AML-193 (cell line): ENCODE data around the gene TTC9.

ENCODE experiments used
- DNase-seq, 2 experiments: peaks; one replicate each; lab custom pipeline; 2025; lab: John Stamatoyannopoulos, UW

The TTC9 gene

DNA sequence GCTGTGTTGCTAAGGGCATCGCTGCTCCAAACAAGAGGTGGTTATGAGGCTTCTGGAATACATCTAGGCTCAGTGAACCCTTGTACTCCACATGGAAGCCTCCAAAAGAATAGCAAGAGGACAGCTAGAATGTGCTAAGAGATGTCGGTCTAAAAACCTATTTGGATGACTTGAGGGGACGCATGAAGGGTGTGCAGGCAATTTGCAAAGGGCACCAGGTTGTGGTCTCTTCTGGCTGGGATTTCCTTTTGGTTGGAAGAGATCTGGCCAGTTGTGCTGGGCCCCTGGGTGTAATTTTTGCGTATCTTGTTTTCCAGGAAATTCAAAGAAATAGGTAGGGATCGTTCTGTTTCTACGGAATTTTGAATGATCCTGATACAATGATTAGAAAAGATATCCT lies 4.2 kb downstream of the TTC9 start:
- DNase-seq, result no peak

DNA sequence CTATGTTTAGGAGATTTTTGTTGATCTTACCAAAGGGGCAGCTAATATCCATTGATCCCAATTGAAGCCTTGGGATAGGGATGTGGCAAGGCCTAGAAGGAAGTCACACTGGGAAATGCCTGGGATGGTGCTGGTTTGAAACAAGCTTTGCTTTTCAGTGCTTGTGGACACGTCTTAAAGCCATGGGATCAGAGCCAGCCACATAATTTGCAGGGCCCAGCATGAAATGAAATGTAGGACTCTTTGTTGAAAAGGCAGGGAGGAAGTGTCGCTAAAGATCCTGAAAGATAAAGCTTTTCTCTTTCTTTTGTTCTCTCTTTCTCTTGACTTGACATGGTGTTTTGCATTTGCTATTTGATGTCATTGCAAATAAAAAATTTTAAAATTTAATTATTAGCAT lies 5.0 kb downstream of the TTC9 start:
- no peak for DNase-seq

DNA sequence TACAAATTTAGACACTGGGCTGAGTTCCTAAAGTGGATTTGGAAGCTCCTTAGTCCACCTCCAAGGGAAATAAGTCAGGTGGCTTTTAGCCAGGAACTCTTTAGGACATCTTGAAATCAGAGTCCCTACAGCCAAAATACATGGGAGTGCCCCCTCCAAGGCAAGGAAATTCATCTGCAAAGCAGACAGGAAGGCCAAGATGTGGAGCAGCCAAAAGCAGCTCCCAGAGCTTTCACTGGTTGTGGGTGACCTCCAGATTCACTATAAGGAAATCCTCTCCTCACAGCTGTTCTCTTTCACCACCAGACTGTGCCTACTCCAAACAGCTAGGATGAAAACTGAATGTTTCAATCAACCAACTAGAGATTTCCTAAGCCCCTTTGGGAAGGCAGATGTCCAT lies 6.6 kb downstream of the TTC9 start:
- DNase-seq, result no peak

DNA sequence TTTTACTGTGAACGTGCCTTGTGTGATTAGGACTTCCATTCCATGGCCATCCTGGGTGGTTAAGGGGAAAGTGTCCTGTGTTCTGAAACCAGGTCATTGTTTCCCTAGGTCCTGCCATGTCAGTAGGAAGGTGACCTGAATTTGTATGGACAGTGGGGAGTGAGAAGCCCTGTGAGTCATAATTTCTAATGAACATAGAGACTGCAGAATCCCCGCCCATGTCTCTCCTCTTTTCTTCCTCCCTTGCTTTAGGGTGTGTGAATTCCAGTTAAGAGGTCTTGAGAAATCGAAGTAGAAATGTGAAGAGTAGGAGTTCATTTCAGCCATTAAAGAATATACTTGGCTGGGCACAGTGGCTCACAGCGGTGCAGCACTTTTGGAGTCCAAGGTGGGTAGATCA lies 8.1 kb downstream of the TTC9 start:
- DNase-seq, result no peak

DNA sequence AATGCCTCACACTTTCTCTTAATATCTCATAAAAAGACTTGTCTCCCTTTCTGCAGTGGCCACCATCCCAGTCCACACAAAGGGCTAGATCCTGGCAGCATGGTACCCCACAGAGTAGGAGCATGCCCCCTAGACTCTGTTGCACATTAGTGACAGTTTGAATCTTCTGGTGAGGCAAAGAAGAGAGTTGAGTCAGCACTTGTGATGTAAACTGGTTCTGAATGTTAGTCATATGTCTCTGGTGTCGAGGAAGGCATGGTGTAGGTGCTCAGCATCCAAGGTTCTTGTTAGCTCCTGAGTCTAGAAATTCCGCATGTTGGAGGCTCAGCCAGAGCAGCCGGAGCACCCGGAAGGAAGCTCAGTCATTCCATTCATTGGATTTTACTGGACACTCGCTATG lies 9.8 kb downstream of the TTC9 start:
- no peak for DNase-seq

DNA sequence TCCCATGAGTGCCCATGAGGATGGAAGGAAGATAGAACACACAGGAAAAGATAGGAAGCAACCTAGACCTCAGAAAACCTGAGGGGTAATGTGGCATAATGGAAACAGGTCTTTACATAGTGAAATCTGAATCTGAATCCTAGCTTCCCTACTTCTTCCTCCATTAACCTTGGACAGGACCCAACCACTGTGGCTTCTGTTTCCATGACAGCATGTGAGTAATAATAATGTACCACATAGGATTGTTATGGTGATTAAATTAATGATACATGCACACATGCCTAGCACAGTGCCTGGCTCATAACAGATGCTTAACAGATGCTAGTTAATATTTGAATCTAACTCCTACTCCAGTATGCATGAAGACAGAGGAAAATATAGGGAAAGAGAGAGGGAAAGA lies 11.2 kb downstream of the TTC9 start:
- no peak for DNase-seq

DNA sequence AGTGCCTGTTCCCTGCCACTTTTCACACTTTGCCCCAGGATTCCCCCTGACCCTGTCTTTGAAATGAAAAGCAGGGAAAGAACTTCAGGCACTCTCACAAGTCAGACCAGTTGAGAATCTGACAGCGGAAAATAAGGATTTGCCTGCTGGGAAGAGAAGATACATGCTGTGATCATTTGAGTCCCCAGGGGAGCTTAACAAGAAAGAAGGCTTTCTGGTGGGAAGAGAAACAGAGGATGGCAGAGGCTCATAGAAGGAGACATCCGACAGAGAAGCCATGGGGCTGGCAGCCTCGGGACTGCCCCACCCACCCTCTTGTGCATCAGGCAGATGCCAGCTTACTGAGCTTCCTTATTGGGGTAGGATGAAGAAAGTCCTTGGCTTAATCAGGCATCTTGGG lies 11.9 kb downstream of the TTC9 start:
- DNase-seq, result no peak

DNA sequence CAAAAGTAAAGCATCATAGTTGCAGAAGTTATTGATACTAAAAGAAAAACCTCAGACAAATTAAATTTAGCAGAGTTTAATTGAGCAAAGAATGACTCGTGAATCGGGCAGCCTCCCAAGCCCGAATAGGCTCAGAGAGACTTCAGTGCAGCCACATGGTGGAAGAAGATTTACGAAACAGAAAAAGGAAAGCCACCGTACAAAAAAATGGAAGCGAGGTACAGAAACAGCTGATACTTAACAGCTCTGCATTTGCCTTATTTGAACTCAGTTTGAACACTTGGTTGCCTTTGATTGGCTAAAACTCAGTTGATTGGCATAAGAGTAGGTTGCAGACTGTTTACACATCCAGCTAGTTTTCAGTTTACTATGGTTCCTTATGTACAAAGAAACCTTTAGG lies 12.9 kb downstream of the TTC9 start:
- DNase-seq, result no peak

DNA sequence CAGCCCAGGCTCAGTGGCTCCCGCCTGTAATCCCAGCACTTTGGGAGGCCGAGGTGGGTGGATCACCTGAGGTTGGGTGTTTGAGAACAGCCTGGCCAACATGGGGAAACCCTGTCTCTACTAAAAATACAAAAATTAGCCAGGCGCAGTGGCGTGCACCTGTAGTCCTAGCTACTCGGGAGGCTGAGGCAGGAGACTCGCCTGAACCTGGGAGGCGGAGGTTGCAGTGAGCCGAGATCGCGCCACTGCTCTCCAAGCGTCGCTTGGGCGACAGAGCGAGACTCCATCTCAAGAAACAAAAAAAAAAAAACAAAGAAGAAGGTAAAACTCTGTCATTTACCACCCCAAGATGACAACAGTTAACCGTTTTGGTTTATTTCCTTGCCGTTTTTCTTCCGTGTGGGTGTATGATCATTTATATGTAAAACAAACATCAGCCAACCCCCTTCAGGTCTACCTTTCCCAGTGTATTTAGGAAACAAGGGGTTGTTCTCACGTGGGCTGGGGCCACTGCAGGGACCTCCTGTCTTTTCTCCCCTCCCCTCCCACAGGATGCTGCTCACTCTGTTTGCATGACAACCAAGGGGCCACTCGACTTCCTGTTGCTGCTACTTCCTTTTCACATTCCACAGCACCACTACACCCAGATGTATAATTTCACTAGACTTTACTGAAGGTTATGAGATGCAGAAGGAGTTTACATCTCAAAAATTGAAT lies 13.6 kb downstream of the TTC9 start:
- peak; percentile 75 to 82 for DNase-seq

DNA sequence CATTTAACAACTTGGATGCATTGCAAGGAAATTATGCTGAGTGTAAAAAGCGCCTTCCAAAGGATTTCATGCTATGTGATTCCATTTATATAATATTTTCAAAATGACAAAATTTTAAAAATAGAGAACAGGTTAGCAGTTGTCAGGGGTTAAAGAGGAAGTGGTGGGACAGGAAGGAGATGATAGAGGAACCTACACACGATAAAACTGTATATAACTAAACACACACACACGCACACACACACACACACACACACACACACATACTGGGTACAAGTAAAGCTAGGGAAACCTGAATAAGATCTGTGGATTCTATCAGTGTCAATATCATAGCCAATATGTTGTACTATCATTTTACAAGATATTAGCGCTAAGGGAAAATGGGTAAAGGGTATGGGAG lies 17.2 kb downstream of the TTC9 start:
- DNase-seq, result peak; percentile 77 to 78

DNA sequence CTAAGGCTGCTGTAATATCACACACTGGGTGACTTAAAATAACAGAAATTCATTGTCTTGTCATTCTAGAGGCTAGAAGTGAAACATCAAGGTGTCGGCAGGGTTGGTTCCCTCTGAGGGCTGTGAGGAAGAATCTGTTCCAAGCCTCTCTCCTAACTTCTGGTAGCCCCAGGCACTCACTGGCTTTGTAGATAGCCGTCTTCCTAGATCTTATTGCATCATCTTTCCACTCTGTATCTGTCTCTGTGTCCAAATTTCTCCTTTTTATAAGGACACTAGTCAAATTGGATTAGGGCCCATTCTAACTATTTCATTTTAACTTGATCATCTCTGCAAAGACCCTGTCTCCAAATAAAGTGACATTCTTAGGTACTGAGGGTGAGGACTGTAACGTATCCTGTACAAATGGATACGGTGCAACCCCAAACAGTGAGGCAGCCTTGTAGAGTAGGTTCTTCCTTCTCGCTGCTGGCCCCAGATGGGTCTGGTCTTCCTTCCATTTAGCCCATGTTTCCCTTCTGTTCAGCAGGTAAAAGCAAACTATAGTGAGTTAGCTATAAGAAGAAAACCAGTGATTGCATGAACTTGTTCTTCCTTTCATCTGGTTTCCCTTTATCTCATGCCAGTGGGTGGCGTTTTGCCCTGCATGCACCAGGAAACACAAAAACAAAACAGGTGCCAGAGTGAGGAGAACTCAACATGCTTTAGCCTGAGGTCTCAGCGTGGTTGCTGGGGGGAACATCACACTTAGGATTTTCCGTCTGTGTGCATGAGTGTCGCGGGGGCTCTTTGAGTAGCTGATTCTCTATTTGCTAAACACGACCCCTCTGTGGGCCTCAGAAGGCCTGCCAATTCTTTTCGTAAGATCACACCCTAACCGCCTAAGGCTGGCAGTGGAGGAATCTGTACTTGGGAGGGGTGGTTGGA lies 19.5 kb downstream of the TTC9 start:
- DNase-seq, result peak in 1 of 2 experiments; percentile 30

DNA sequence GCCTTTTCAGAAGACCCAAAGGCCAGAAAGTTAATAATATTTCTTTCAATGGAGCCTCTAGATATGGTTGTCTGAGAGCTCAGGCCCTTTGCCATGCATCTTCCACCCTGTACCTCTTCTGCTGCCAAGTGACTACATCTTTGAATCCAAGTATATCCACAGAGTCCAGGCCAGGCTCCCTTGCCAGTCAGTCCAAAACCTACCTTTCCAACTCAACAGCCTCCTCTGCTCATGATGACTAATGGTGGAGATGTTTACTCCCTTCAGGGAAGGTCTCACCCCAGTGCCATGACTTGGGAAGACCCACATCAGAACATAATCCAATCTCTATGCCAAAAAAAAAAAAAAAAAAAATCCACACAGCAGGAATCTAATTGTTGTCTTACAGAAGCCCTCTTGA lies 20.4 kb downstream of the TTC9 start:
- DNase-seq, result no peak

DNA sequence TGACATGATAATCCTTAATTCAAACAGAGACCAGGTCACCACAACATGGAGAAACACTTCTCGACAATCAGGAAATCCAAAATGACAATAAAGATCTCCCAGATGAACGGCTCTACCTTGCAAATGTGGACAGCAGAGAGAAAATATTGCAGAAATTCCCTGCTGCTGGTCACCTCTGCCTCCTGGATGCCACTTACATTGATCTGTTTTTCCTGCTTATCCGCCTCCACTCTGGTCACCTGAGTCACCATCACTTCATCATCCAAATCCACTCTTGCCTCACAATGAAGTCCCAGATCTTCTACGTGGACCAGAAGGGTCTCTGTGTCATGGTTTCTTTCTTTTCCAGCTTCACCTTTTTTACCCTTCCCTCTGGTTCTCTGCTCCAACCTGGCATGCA lies 21.1 kb downstream of the TTC9 start:
- no peak for DNase-seq

DNA sequence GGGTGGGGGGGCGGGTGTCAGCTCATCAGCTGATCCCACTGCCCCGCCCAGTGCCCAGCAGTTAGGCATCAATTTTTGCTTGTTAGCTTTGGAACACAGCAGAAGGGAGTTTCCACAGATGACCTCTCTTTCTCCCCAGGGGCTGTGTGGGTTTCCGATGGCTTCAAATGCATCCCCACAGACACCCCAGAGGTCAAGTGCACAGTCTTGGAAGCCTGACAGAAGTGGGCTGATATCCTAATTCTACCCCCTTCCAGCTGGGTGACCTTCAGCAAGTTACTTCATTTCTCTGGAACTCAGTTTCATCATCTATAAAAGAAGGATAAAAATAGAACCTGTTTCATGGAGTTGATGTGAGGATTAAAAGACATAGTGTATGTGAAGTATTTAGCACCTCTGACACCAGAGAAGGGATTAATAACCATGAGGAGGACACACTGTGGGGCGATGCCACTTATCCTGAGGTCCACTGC lies 22.0 kb downstream of the TTC9 start:
- DNase-seq, result no peak

DNA sequence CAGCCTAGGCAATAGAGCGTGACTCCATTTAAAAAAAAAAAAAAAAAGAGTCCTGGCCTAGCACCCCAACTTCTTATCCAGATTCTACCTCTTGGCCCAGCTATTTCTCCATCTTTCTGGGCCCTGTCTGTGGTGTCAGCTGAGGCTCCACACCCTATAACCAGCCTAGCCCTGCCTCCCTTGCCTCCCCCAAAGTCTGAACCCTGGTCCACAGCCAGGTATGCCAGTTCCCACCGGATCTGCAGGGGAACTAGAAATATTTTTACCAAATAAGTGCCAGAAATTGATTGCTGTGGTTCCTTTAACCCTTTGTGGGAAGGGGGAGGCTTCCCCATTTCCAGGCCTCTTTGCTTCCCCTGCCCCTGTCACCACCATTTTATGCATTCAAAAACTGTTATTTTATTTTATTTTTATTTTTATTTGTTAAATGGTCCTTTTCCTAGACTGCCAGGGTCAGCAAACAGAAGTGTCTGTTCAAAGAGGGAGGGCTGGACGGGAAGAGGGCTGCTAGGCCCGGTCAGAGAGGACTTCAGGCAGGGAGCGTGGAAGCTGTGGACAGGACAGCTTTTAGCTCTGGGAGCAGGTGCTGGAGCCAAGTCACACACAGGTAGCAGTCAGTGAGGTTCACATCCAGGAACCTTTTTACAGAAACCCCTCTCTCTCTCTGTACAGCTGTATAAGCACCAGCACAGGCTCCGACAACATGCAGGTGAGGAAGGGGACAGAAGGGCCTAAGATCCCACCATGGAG lies 23.2 kb downstream of the TTC9 start:
- no peak for DNase-seq

DNA sequence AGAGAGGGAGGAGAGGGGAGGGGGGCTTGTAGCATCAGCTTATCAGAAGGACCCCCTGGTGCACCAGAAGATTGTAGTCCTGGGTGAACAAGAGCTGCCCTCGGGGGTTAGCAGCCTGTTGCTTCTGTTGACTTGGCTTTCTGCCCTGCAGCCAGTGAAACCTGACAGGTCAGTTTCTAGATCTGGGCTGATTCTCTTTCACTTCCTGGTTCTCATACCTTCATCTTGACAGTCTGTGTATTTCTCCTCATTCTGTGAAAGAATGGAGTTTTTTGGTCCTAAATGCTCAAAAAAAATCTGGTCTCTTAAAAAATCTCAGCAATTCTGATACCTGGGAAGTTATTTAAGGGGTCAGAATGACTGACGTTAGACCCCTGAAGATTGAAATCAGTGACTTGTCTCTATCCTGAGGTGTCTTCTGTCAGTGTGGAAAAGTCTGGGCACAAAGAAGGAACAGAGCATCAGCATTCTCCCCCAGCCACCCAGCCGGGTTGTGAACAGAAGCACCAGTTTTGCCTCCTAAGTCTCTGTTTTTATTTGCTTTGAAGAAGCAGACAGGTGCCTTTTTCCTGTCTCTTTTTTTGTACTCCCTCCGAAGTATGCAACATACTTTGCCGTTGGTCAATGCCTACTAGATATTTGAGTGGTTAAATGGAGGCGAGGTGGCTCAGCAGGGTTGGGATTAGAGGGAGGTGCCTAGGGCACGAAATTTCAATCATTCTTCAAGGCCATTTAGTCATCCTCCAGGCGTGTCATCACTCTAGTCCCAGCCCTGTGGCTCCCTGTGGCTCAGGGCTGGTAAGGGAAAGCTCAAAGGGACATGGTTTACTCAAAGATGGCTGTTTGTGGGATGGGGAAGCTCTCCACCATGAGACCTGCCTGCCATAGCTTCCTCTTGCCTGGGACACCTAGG lies 24.0 kb downstream of the TTC9 start:
- no peak for DNase-seq

DNA sequence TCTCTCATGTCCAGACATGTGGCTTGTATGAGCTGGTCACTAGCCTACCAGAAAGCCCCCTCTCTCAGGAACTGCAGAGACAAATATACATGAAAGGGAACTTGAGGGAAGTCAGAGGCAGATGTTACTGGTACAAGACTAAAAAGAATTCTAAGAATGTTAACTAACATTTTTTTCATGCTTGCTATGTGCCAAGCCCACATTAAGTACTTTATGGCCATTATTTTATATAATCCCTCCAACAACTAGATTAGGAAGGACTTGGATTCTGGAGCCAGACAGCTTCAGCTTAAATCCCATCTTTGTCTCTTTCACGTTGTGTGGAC lies 24.6 kb downstream of the TTC9 start:
- no peak for DNase-seq

DNA sequence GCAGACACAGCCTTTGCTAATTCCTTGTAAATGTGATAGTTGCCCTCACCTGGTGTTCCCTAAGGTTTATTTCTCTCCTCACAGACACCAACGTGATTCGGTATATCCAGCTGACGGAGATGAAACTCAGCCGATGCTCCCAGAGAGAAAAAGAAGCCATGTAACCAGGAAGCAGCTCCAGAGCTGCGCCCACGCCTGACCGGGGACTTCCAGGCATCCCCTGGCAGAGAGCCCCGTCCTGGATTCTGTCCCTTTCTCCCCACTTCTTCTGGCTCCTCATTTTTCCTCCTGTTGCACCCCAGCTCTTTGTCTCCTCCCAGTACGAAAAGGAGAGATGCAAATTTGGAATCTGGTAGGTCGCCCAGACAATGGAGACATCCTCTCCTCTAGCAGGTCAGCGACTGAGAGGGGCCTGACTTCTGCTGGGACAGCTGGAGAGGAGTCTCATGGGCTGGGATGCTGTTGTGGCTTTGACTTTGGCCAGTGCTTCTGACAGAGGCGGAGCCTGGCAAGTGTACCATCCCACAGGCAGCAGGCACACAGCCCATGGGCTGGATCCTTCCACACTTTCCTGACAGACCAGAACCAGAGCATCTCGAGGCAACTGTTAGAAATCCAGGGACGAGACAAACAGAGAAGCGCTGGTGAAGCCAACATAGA lies 29.4 kb downstream of the TTC9 start:
- DNase-seq, result no peak

DNA sequence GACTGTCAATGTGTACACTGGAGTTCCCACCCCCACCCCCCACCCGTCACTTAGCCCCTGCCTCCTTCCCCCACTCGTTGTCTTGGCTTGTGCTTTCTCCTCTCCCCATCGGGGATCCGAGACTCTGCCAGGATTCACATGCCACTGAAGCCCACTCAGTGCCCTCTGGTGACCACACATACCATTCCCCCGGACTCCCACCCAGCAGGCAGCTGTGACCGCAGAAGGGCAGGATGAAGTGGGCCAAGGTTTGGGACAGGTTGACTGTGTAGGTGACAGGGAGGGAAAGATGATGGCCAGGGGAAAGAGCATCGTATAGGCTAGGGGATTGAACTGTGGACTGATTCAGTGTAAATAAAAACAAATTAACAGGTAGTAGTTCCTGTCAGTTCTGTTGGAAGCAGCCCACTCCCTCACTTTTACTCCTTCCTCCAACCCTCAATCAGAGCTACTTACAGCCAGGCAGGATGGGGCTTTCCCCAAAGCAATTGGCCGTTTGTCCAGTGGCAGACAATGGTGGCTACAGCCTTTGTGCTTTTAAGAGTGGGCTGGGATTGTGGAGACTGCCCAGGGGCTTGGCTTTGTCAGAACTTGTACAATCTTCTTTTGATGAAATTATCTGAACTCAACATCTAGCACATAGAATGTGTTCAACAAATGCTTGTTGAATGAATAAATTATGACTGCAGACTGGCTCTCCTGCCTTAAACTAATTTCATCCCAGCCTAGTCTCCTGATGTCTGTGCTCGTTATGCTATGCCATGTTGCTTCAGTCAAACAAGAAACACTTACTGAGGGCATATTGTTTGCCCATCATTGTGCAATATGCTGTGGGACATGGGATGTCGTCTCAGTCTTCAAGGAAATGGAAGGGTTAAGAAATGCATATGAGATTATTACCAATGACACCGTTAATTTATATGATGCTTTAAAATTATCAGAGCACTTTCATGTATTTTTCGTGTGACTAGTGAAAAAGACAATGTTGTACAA lies 30.2 kb downstream of the TTC9 start:
- DNase-seq, result no peak

DNA sequence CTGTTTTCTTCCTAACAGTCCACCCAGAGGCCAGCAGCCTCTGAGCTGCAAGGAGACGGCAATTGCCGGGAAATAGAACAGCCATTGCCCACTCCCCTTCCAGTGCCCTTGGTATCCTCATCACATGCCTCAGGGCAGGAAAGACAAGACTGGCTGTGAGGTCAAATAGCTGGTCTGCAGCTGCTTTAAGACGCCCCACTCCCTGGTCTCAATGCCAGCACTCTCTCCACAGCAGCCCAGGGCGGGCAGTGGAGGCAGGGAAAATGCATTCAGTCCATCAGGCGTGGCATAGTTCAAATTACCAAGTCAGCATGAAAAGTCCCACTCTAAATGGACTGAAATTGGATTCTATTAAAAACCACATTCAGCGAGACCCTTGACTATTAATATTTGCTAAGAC lies 35.6 kb downstream of the TTC9 start:
- no peak for DNase-seq
